ENCODE measurements around the gene CAPN12.

CAPN12 gene

GRCh38 chr19:38693380-38694223, 50.7 kb downstream of the CAPN12 start:
- DNase-seq = peak; percentile 73

- no peak for DNase-seq
These were observed 51.6 kb downstream of the CAPN12 start for GRCh38 chr19:38692458-38693379.

- no peak for DNase-seq
These were observed 52.3 kb downstream of the CAPN12 start for GRCh38 chr19:38691938-38692457.

GRCh38 chr19:38690832-38691231, 53.4 kb downstream of the CAPN12 start:
- DNase-seq = no peak

- DNase-seq = no peak
These were observed 54.1 kb downstream of the CAPN12 start for GRCh38 chr19:38690146-38690545.

GRCh38 chr19:38687837-38688378, 56.4 kb downstream of the CAPN12 start:
- DNase-seq = no peak

- DNase-seq = no peak
These were observed 57.8 kb downstream of the CAPN12 start for GRCh38 chr19:38686530-38686888.

GRCh38 chr19:38685666-38686529, 58.4 kb downstream of the CAPN12 start:
- DNase-seq = no peak

- no peak for DNase-seq
These were observed 59.2 kb downstream of the CAPN12 start for GRCh38 chr19:38684862-38685665.

GRCh38 chr19:38684078-38684861, 60.0 kb downstream of the CAPN12 start:
- no peak for DNase-seq

- no peak for DNase-seq
These were observed 60.7 kb downstream of the CAPN12 start for GRCh38 chr19:38683393-38684077.

- no peak for DNase-seq
These were observed 61.3 kb downstream of the CAPN12 start for GRCh38 chr19:38682872-38683392.

- no peak for DNase-seq
These were observed 61.9 kb downstream of the CAPN12 start for GRCh38 chr19:38682195-38682867.
